Frontal cortex (tissue), 4 donors: ENCODE data around the gene CD68. TPM values are rescaled to one million over a fixed set of nuclear protein-coding genes. Genes with fewer than 3 reads are reported as not detected.
"Not testable (repeated sequence)": the region's sequence is repeated elsewhere in the genome, so short reads cannot be mapped to it uniquely, and the experiment has no call there.

Source experiments
- DNase-seq, 2 donors: peaks; one replicate each; pipeline ENCODE4 v3.0.0; 2012; ENCODE audit warnings: low spot score in 2 of 2
- FAIRE-seq: peaks from 2 replicates; lab custom pipeline; 2012; peaks lifted over from hg19 to GRCh38; lab: Jason Lieb, UNC
- total RNA-seq: library from RNA; depleted of rRNA; stranded (reverse); fragments of >200 nt; gene quantifications from one replicate; pipeline ENCODE4 v1.2.3, GENCODE V29; 2014
- donor health status: control.
- donor health status: control.
- donor health status: control.

The CD68 gene
- total RNA-seq, 1 donor from 2014 or later, result 1.2 TPM

DNA sequence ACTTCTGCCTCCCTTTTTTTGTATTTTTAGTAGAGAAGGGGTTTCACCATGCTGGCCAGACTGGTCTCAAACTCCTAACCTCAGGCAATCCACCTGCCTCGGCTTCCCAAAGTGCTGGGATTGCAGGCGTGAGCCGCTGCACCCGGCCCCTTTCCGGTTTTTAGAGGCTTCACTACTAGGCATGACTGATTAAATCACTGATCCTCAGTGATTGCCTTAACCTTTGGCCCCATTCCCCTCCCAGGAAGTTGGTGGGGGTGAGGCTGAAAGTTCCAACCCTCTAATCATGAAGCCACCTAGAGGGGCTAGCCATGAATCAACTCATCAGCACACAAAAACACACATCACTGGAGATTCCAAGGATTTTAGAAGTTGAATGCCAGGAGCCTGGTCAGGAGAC, 18.1 kb downstream of the CD68 start:
- not testable (repeated sequence) for DNase-seq

DNA sequence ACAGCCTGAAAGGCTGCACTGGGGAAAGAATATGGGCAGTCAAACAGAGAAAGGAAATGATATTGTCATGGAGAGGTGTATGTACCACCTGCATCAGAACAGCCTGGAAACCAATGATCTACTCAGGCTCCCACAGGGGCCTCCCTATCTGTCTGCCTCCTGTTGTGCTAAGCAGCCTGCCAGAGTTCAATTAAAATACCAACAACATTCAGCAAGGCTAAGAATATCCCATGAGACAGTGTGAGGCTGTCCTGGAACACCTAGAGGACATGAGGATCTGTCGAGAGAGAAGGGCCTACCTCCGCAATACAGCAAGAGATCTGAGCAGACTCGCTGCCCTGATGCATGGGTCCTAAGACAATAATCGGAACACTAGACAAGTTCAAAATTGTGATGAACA, 26.8 kb downstream of the CD68 start:
- no peak for FAIRE-seq

More for the DNA sequence above, 18.1 kb downstream of the CD68 start:
- not testable (repeated sequence) for FAIRE-seq

DNA sequence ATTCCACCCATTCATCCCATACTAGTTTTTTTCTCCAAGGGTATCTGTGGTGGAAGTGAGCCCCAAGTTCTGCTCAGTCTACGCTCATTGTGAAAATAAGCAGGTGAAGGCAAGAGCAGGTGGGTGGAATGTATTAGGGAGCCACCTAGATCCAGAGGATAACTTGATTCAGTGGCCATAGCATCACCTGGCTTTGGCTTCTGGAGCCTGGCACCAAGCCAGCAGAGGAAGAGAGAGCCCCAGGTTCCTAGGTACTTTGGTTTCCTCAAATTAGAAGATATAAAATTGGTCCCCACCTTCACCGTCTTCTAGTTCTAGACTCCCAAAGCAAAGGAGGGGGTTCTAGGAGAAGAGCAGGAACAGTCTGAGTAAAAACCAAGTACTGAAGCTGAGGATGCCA, 31.2 kb downstream of the CD68 start:
- no peak for FAIRE-seq
- no peak for DNase-seq

More for the DNA sequence above, 26.8 kb downstream of the CD68 start:
- no peak for DNase-seq

DNA sequence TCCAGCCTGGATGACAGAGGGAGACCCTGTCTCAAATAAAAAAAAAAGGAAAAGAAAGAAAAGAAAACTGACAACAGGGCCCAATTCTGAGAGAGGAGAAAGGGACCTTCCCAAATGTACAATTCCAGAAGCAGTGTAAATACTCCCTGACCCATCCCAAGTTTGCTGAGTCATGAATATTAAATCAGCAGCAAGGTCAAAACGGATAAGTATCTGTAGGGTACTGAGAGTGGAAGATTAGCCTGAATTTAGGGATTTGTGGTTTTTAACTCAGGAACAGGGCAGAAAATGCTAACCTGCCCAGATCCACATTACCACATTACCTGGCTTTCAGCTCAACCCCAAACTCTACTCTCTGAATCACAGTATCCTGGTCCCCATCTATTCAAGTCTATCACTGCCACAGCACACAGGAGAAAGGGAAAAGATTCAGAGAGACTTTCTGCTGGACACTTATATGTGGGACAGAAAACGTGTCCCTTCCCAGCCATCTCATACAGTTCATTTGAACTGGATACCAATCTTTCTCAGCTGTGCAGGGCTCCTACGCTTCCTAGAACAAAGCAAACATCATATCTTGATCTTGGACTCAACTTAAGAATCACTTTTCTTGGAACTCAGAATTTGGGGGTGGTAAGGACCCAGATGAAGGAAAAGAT, 32.3 kb downstream of the CD68 start:
- DNase-seq (no peak), FAIRE-seq (no peak)

DNA sequence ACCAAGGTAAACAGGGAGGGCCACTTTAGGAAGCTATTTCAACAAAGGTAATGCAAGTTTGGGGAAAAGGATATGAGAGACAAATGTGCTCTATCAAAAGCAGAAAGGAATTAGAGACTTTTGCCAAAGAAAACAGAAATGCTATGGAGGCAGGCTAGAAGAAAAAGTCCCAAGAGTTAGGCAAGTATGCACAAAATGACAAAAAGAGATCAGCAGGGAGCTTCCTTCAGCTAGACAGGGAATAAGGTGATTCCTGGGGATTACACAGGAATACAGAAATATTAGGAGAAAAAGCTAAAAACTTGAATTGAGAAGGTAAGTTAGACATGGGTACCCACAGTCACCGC, 32.8 kb downstream of the CD68 start:
- DNase-seq (no peak), FAIRE-seq (no peak)

DNA sequence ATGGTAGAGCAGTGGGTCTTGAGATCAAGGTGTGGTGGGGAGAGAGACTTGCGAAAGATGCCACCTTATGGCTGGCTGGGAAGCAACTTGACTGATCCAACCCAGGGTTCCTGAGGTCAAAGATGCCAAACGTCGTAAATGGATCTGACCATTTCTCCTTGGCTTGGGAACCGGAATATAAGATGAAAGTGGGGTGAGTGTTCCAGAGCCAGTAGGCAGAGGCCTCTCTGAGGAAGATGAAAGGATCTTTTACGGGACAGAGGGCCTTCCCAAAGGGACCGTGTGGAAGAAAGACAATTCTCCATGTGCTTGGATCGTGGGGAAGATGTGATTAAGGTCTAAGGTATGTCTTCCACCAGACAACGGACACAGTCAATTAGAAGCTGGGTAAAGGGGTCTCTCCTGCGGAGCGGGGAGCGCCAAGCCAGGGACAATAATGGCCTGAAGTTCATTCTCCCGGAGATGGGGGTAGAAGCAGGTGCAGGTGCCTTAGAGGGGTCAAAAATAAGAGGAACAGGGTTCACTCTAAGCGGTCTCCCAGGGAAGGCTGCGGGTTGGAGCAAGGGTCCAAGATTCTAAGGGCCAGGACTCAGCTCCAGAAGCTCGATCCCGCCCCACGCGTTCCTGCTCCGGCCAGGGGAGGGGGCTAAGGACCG, 34.5 kb downstream of the CD68 start:
- FAIRE-seq (no peak), DNase-seq (no peak)

DNA sequence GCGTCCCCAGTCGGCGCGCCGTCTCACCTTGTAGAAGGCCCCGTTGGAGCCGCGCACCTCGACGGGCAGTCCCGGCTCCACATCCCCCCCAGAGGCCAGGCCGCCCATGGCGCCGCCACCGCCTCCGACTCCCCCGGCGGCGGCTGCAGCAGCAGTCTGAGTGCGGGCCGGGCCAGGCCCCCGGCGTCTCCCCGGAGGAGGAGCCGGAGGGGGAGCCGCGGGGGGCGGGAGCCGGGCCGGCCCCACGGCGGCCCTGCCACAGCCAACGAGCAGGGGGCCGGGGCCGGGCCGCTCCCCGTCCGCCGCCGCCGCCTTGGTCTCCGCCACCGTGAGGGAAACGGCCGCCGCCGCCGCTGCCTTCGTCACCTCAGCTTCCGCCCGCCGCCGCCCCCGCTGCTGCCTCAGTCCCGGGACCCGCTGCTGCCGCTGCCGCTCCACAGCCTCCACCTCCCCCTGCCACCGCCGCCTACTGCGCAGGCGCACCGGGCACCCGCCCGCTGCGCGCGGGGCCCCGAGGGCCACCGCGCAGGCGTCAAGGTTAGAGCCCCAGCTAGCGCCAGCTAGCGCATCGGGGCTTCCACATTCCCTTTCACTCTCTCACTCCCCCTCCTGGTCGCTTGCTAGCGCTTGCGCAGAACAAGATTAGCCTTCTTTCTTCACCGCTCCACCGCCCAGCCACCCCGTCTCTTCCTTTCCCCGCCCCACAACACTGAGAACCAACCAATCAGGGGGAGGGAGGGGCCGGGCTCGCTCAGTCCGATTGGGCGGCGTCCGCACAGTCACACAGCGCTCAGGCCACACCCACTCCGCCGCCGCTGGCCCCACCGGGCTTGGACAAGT, 35.2 kb downstream of the CD68 start, which contains the start of gene FXR2:
Gene FXR2, minus strand, starts transcription at position 473 of the 840 bp plus-strand sequence. Its CDS starts 365 bp downstream, at position 108.
- peak; percentile 84 for FAIRE-seq
- peak; percentile 99 for DNase-seq

DNA sequence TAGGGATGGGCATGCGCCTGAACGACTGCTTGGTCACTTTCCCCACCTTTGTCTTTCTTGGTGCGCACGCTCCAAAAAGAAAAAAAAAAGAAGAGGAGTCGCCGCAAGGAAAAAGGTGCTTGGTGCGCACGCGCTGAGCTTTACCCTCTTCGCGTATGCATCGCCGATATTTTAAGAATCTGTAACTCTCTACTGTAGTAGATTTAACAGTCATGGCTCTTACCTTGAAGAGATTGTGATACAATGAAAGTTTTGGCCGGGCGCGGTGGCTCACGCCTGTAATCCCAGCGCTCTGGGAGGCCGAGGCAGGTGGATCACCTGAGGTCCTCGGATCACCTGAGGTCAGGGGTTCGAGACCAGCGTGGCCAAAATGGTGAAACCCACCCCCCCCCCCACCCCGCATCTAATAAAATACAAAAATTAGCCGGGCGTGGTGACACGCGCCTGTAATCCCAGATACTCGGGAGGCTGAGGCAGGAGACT, 35.9 kb downstream of the CD68 start:
- DNase-seq, result no peak
- no peak for FAIRE-seq

DNA sequence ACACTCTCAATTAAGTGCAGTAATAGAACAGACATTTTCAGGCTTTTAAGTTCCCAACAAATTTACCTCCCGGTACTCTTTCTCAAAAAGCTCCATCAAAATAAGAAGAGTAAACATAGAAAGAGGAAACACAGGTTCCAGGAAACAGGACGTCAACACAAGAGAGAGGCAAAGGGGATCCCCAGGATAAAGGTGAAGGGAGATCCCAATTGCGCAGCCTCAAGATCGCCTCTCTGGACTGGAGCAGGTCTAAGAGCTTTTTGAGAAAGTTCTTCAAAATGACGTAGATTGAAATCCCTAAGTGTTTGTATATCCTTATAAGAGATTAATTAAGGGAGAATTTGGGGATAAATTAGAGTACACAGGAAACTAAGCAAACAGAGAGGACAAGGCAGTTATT, 39.2 kb downstream of the CD68 start:
- DNase-seq, result no peak
- FAIRE-seq, result no peak

DNA sequence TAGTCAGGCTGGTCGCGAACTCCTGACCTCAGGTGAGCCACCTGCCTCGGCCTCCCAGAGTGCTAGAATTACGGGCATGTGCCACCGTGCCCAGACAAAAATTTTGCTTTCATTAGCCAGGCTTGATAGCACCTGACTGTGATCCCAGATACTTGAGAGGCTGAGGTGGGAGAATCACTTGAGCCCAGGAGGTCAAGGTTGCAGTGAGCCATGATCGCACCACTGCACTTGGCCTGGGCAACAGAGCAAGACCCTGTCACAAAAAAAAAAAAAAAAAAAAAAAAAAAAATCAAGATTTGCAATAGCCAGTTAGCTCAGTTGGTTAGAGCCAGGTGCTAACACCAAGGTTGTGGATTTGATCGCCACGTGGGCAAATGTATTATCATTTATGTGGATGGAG, 41.4 kb downstream of the CD68 start:
- DNase-seq (no peak), FAIRE-seq (no peak)

DNA sequence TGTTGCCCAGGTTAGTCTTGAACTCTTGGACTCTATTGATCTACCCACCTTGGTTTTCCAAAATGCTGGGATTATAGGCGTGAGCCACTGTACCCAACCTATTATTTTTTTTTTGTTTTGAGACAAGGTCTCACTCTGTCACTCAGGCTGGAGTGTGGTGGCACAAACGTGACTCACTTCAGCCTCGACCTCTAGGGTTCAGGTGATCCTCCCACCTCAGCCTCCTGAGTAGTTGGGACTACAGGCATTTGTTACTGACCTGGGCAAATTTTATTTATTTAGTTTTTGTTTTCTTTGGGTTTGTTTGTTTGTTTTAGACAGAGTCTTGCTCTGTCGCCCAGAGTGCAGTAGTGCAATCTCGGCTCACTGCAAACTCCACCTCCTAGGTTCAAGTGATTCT, 44.2 kb downstream of the CD68 start:
- FAIRE-seq (no peak), DNase-seq (no peak)

DNA sequence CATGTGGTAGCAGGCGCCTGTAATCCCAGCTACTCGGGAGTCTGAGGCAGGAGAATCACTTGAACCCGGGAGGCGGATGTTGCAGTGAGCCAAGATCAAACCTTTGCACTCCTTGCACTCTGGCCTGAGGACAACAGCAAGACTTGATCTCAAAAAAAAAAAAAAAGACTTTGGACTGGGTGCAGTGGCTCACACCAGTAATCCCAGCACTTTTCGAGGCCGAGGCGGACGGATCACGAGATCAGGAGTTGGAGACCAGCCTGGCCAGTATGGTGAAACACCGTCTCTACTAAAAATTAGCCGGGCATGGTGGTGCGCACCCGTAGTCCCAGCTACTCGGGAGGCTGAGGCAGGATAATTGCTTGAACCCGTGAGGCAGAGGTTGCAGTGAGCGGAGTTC, 46.3 kb downstream of the CD68 start:
- DNase-seq, FAIRE-seq: not testable (repeated sequence)

DNA sequence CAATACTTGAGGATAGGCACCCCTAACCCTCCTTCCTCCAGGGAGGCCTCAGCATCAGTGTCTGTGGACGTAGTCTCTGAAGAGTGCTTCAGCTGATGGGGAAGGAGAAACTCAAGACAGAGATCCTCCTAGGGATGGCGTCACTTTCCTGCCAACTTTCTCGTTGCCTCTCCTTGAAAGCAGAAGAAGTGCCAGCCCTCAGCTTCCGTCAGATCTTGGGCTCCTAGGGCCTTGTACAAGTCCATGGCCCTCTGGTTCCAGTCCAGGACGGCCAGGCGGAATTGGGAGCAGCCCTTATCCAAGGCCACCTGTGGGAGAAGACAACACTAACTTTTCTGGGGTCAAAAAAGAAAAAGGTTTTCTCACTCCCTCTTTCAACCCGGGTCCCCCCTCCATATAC, 46.9 kb downstream of the CD68 start:
- FAIRE-seq, result no peak

DNA sequence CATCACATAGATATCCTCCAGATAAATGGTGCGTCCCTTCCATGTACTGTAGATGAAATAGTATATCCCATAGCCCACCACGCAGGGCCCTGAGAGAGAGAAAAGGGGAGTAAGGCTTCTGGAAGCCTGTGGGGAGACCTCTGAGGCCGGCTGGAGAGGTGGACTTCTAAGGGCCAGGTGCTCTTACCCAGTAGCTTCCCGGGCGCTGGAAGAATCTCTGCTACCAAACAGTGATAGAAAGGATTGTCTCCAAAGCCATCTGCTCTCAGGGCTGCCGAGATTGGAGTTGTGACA, 47.5 kb downstream of the CD68 start:
- no peak for FAIRE-seq
- DNase-seq, result no peak

More for the DNA sequence above, 46.9 kb downstream of the CD68 start:
- no peak for DNase-seq

DNA sequence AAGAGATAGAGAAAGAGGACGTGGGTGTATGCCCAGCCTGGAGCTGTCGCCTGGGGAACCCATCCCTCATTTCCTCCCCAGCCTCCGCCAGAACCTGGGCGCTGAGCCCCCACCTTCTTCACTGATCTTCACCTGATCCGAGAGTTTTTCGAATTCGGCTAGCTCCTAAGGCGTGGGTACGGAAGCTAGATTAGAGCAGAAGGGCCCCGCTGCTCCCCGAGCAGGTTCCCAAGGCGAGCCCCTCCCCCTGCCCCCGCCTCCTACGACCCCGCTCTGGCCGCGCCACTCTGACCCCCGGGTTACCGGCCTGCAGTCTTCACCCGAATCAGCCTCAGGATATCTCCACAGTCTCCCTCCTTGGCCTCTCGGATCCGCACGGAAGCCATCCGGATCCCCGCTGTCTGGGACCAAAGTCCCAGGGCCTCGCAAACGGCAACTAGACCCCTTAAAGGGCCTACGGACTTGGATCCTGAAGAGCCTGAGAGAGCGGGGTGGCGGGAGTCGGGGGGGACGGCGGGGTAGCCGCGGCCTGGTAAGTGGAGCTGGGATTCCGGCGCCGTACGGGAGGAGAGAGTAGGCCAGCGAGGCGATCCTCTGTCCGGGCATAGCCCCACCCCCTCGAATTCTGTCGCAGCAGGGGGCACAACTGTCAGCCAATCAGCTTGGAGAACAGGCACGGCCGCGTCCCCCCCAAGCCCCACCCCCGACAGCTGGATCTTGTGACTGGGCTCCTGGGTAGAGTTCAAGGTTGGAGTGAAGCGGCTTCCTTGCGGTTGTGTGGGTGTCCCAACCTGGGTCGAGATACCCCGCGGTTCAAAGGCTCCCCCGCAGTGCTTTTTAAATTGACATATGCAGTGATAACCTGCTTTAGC, 48.0 kb downstream of the CD68 start, which contains the start of gene SAT2:
Gene SAT2, minus strand, starts transcription at position 572 of the 872 bp plus-strand sequence. Its CDS starts 186 bp downstream, at position 386.
- DNase-seq (peak; percentile 88 to 98), FAIRE-seq (no peak)

DNA sequence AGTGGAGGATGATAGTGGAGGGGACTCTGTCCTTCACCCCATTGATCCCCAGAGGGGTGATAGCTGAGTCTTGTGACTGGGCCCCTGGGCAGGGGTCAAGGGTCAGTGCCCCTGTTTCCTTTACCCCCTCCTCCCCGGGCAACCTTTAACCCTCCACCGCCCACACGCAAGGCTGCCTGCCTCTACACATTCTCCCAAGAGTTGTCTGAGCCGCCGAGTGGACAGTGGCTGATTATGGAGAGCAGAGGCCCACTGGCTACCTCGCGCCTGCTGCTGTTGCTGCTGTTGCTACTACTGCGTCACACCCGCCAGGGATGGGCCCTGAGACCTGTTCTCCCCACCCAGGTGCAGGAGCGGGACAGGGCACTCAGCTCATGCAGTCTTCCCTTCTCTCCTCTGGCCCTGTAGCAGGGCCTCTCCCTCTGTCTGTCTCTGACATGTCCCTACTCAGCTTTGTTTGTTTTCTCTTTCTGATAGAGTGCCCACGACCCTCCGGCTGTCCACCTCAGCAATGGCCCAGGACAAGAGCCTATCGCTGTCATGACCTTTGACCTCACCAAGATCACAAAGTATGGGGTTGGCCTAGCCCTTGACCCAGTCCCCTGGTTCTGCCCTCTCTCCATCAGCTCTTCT, 50.6 kb downstream of the CD68 start, which contains the start of gene SHBG:
Gene SHBG, plus strand, starts transcription at position 197 of the 633 bp plus-strand sequence. Its CDS starts 38 bp downstream, at position 235.
- FAIRE-seq (no peak), DNase-seq (no peak)
